ENCODE measurements around the gene HTATIP2. TPM values are rescaled to one million over a fixed set of nuclear protein-coding genes. Genes with fewer than 3 reads are reported as not detected.

Gene HTATIP2
- total and polyA plus RNA-seq, 2 of the 4 experiments (the other 2 are of a cell fraction) = 7.2 to 11.6 TPM

GRCh38 chr11:20342347-20343141 lies 21.0 kb upstream of the HTATIP2 start:
- Histone ChIP-seq H4K8ac (ENCODE audit: low read depth in 2 of 2, low read length in 2 of 2) (no peak overlapping the region), H3K9me3 (ENCODE audit: control insufficient read depth, insufficient read depth, low read length) (no peaks in the 10 kb centered on the region), H3K79me1 (ENCODE audit: low read depth in 1 of 2, low read length in 2 of 2) (no peaks in the 10 kb centered on the region), H4K20me1 (ENCODE audit: insufficient read depth, low read length) (no peaks in the 10 kb centered on the region), H3K4me2 (ENCODE audit: low read depth, low read length) (no peak overlapping the region), H3K56ac (ENCODE audit: extremely low read depth, insufficient read depth, low read length) (no peak overlapping the region), H2BK20ac (ENCODE audit: low read depth, low read length) (no peak overlapping the region), H3K9ac (ENCODE audit: low read depth, low read length) (no peak overlapping the region), H2BK120ac (ENCODE audit: low read depth, low read length) (no peak overlapping the region), H3K4me3 (ENCODE audit: insufficient read depth, low read depth, low read length) (no peak overlapping the region), H4K5ac (ENCODE audit: low read depth, low read length) (no peak overlapping the region), H2BK15ac (ENCODE audit: low read depth, low read length) (no peak overlapping the region), H2AK5ac (ENCODE audit: low read depth, low read length) (no peak overlapping the region), H3K27me3 (ENCODE audit: control insufficient read depth, insufficient read depth, low read length) (peaks cover 21% of the 10 kb centered on the region), H3K4ac (ENCODE audit: low read depth, low read length) (no peak overlapping the region), H3K36me3 (ENCODE audit: control insufficient read depth, insufficient read depth, low read length) (no peaks in the 10 kb centered on the region), H2BK5ac (ENCODE audit: low read depth, low read length, poor library complexity, severe bottlenecking) (no peak overlapping the region), H3K14ac (replicated peaks; ENCODE audit: low read depth, low read length) (no peak overlapping the region), H3K27ac (ENCODE audit: insufficient read depth, low read length) (no peak overlapping the region), H3K9me1 (ENCODE audit: insufficient read depth, low read length) (no peaks in the 10 kb centered on the region), H2AFZ (replicated peaks; ENCODE audit: low read length, poor library complexity) (no peak overlapping the region), H3K18ac (ENCODE audit: low read depth, low read length) (no peak overlapping the region), H3K23ac (ENCODE audit: low read depth, low read length) (no peak overlapping the region), H4K91ac (ENCODE audit: insufficient read depth, low read depth, low read length) (no peak overlapping the region), H2AK9ac (replicated peaks; ENCODE audit: low read depth, low read length, poor library complexity) (no peak overlapping the region), H3K4me1 (ENCODE audit: control insufficient read depth, insufficient read depth, low read length) (no peaks in the 10 kb centered on the region)
- dilution Hi-C loops (cut with HindIII; ENCODE audit: low sequenced_read_pairs, unreplicated experiment) = no loop called here
- intact Hi-C loops (cut with micrococcal nuclease) = no loop called here
- POLR2A ChIA-PET (ENCODE audit: unreplicated experiment) = no interaction called here
- CTCF ChIA-PET = interaction anchor here (1.1 to 1.2 kb wide), 2 partner anchors 9 to 12 kb away, joined by 3 read pairs; no protein-coding TSS in a partner anchor
- BruUV-seq (replicated peaks) = no TSS peak
- 22% methylated on average over 8 of the region's 26 CpGs; no CpG with 5 or more reads in 1 of the 2 experiments for whole genome bisulfite sequencing, 2 experiments (ENCODE audit: extremely low coverage in 2 of 2, insufficient read length in 1 of 2)
- in situ Hi-C loops (cut with MboI; ENCODE audit: low sequenced_read_pairs) = no loop called here
- ATAC-seq (ENCODE audit: low read depth) = no peak
- no peak for DNase-seq
- TF ChIP-seq MAZ (IDR thresholded peaks at IDR 0.05; ENCODE audit: borderline replicate concordance, low read depth, low read length) = no peak; the same call in 1 of the 2 replicates
- no peak for TF ChIP-seq NFE2L2 (IDR thresholded peaks at IDR 0.05; ENCODE audit: low read depth, low read length)
- no peak for TF ChIP-seq MAFK (IDR thresholded peaks at IDR 0.05; ENCODE audit: low read depth, low read length)
- TF ChIP-seq CTCF (conservative IDR thresholded peaks at IDR 0.05; ENCODE audit: low read depth, low read length) = no peak
- no peak for TF ChIP-seq RAD21 (IDR thresholded peaks at IDR 0.05; ENCODE audit: low read length)
- TF ChIP-seq ELK1 (IDR thresholded peaks at IDR 0.05; ENCODE audit: borderline replicate concordance, low read depth, low read length) = no peak
- TF ChIP-seq POLR2A (IDR thresholded peaks at IDR 0.05; ENCODE audit: low read depth, low read length) = no peak
- no peak for TF ChIP-seq RCOR1 (IDR thresholded peaks at IDR 0.05; ENCODE audit: insufficient replicate concordance, low read length)
- TF ChIP-seq BHLHE40 (IDR thresholded peaks at IDR 0.05; ENCODE audit: low read depth, low read length) = no peak
- TF ChIP-seq CEBPB (IDR thresholded peaks at IDR 0.05; ENCODE audit: low read depth, low read length) = no peak
- no peak for TF ChIP-seq RFX5 (IDR thresholded peaks at IDR 0.05; ENCODE audit: low read depth, low read length)
- TF ChIP-seq, protein P1, sequence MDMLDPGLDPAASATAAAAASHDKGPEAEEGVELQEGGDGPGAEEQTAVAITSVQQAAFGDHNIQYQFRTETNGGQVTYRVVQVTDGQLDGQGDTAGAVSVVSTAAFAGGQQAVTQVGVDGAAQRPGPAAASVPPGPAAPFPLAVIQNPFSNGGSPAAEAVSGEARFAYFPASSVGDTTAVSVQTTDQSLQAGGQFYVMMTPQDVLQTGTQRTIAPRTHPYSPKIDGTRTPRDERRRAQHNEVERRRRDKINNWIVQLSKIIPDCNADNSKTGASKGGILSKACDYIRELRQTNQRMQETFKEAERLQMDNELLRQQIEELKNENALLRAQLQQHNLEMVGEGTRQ (IDR thresholded peaks at IDR 0.05; ENCODE audit: low read depth, low read length) = no peak
- no peak for TF ChIP-seq FOS (IDR thresholded peaks at IDR 0.05; ENCODE audit: low read depth, low read length)
- no peak for TF ChIP-seq CHD1 (IDR thresholded peaks at IDR 0.05; ENCODE audit: low read depth, low read length)
- no peak for TF ChIP-seq SMC3 (IDR thresholded peaks at IDR 0.05; ENCODE audit: low read depth, low read length)

Measured in IMR-90 (cell line).